HG03175 (cell line): Measurements from ENCODE around the gene C10orf90.
"Not testable (repeated sequence)": the region's sequence is repeated elsewhere in the genome, so short reads cannot be mapped to it uniquely, and the experiment has no call there.

Source experiments
- ATAC-seq: cut with Tn5 transposase; IDR thresholded peaks from one replicate; pipeline ENCODE4 v1.9.1; 2021; ENCODE audit warnings: mild to moderate bottlenecking, moderate library complexity; ENCODE audit not compliant: unreplicated experiment

Gene C10orf90

GRCh38 chr10:126402721-126403695 lies 267.5 kb downstream of the C10orf90 start:
- no peak for ATAC-seq

DNA sequence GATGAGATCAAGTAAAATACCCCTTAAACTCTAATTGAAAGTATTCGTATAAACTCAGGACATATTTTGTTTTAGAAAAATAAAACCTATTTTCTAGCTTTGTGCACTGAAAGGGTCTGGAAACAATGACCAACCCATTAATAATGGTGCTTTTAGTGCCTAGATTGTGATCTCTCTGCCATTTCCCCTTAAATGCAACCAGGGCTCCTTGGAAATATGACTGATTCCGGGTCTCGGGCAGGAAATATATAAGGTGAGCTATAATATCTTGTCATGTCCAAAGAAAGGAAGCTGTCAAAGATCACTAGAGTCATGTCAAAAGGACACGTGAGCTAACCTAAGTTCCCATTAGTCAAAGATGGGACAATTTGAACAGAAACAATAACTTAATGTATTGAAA lies 269.9 kb downstream of the C10orf90 start:
- no peak for ATAC-seq

GRCh38 chr10:126398924-126399323 lies 271.6 kb downstream of the C10orf90 start:
- no peak for ATAC-seq

- no peak for ATAC-seq
Observed at GRCh38 chr10:126398383-126398743, 272.1 kb downstream of the C10orf90 start.

DNA sequence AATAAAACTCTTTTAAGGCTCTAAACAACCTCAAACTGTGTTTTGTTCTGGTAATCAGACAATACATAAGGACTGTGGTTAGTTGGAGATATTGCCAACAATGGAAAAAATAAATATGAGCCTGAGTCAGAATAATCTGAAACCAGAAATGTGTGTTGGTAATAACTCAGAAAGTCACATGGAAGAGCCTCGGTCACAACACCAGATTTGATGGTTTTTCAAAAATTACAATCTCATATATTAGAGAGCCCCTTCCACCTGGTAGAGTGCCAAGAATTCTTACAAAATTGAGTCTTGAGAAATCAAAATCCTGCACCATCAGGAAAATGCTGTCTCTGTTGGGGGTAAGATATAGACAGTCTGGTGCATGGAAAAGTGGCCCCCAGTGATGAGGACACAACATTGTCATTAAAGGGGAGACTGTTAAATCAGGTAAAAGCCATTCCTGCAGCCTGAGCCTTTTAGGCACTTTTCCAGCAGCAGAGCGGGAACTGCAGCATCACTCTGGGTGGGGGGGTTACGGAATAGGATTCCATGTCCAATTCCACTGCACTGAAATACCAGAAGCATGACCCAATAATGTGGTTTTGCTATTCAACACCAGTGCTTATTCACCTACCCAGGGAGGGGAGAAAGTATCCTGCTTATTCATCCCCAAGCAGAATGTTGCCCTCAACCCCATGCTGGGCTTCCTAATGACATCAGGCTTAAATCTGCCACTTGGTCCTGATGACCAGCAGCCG lies 272.7 kb downstream of the C10orf90 start:
- ATAC-seq, result no peak

GRCh38 chr10:126397156-126397555 lies 273.3 kb downstream of the C10orf90 start:
- ATAC-seq, result no peak

- no peak for ATAC-seq
Observed at GRCh38 chr10:126394948-126395347, 275.5 kb downstream of the C10orf90 start.

GRCh38 chr10:126393076-126393475 lies 277.4 kb downstream of the C10orf90 start:
- ATAC-seq, result no peak

DNA sequence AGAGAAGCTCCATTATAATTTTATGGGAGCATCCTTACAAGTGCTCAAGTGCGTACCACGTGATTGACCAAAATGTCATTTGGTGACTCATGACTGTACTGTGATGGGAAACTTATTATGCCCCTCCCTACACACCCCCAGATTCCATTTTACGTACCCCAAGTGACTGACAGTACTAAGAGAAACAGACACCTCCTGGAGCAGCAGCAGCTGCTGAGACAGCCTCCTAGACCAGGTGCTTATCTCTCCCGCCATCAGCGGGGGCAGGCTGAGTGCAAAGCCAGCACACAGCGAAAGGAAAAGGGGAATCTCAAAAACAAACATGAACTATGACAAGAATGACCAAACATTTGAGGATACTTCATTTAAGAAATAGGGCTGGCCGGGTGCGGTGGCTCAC lies 278.0 kb downstream of the C10orf90 start:
- no peak for ATAC-seq

- no peak for ATAC-seq
Observed at GRCh38 chr10:126392068-126392467, 278.4 kb downstream of the C10orf90 start.

DNA sequence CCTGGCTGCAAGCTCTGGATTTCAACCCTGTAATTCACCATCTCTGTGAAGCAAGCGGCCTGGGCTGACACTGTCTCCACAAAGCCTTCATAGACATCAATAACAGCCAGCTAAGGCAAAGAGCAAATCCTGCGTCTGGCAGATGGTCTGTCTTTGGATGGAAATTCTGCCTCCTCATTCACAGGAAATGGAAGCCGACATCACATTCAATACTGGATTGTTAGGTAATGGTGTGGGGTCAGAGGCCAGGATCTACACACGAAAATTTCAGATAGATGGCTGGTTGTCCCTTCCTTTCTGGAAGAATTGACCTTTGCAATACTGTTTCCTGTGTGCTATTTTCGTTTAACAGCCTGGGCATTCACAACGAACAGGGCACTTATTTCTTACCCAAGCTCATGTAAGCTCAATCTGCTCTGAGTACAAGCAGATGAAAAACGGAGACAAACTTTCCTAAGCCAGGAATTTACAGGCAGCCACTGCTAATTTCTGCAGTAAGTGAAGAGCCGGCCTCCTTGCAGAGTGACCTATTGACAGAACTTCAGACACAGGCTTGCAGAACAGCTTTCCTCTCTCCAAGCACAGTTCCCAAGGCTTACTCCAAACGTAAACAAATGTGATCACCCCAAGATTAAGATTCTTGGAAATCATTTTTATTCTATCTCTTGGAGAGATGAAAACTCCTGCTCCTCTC lies 279.2 kb downstream of the C10orf90 start:
- no peak for ATAC-seq

DNA sequence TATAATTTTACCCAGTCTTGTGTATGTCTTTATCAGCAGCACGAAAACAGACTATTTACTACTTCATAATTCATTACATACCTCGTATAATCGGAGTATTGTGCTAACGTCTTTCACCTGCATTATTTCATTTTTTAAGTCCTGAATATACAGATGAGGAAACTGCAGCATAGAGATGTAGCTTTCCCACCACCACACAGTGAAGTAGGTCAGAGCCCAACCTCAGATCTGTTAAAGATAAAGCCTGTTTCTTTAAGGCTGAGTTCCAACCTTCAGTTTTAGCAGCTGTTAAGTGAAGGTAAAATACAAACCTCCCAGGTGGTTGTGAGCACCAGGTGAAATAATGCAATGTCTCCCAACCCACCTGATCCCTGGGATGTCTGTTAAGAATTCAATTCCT lies 280.2 kb downstream of the C10orf90 start:
- no peak for ATAC-seq

DNA sequence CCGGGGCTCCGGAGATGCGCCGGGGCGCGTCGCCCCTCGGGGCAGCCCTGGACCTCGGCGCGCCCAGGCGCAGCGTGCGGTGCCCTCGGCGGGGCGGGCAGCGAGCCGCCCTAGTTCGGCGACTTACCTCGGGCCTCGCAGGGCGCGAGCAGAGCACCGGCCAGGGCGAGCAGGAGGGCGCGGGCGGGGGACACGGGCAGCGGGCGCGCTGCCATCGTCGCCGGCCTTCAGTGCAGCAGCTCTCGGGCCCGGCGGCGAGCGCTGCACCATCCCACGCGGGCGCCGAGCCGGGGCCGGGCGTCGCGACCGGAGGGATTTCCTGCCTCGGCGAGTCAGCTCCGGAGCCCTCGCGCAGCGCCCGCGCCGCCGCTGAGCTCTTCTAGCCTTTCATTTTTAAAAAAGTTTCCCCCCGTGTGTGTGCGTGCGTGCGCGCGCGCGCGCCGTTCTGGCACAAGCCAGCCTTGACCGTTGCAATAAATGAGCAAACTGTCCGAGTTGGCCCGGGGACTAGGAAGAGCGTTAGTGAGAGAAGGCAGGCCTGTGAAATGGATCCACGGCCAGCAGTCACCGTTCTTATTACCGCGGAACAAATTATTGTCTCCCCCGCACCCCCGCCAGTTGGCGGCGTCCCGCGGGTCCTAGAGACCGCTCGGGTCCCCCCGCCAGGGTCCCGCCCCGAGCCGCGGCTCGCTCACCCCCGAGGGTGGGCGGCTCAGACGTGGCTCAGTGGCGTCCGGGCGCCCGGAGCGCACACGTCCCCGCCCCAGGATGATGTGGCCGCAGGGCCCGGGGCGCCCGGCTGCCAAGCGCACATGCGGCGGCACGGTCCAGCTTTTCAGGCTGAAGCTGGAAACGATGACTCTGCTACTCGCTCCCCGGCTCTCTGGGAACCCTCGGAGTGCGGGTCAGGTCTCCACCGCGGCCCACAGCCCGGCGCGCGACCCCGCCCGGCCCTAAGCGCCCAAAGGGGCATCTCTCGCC lies 282.3 kb downstream of the C10orf90 start, which contains the start of gene ADAM12:
ADAM12 (minus strand) TSS at position 547 of the 981 bp plus-strand sequence; CDS start at position 215, 332 bp downstream.
- no peak for ATAC-seq

DNA sequence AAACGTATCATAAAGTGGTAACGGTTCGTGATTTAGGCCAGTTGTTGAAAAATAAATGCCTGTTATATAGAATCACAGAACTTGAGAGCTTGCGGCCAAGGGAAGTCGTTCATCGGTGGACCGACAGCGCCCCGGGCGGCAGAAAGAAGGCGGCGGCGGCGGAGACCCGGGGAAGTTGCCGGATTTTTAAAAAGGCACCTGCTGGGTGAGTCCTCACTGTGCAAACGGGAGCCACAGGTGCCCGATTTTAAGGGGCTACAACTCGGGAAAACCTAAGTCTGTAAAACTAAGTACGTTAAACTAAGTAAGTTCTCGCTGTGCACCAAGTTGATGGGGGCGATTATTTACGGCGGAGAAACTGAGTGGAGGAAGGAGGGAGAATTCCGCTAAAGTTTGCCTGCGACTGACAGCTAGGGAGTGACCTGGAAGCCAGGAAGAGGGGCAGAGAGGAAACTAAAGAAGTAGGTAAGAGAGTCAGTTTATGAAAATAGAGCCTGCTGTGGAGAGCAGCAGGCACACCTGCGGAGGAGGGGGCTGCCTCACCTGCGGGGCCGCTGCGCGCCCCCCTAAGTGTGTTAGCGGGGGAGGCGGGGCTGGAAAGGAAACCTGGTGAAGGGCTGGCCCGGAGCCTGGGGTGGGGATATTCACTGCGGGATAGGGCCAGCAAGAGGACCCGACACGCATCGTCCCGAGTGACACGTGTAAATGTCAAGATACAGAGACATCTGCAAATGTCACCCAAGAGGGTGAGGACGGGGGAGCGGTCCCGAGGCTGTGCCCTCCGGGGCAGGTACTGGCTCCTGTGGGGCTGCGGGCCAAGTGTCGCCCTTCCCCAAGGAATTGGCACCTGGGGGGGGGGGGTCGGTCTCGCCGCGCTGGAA lies 283.2 kb downstream of the C10orf90 start:
- ATAC-seq, result no peak

GRCh38 chr10:126384269-126384873 lies 286.1 kb downstream of the C10orf90 start:
- no peak for ATAC-seq

DNA sequence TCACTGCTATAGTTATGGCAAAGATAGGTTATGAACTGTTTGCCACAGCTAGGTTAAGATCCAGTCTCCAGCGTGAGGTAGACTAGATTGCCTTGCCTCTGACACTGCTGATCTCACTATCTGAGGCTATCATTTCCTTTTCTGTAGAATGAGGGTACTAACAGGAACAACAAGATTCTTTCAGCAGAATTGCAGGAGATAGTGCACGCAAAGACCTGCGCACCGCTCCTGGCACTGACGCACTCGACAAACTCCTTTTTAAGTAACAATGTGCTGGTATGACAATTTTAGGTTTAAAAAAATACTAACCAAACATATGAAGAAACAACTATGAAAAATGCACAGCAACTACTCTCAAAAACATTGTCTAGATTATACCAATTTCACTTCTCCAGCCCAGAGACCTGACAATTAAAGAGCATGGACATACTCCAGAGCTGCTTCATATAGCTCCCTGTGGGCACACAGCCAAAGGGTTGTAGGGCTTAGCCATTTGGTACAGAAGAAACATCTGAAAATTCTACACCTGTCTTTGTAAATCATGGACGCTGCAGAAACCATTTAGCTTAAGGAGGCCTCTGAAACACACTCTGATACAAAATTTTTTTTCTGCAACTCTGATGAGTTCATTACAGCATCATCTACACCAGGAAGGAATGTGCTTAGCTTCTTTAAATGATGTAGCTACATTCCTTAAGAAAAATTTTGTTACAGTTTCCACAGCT lies 290.0 kb downstream of the C10orf90 start:
- ATAC-seq, result no peak

DNA sequence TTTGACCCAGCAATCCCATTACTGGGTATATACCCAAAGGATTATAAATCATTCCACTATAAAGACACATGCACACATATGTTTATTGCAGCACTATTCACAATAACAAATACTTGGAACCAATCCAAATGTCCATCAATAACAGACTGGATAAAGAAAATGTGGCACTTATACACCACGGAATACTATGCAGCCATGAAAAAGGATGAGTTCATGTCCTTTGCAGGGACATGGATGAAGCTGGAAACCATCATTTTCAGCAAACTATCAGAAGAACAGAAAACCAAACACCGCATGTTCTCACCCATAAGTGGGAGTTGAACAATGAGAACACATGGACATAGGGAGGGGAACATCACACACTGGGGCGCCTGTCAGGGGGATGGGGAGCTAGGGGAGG lies 291.3 kb downstream of the C10orf90 start:
- ATAC-seq, result not testable (repeated sequence)

DNA sequence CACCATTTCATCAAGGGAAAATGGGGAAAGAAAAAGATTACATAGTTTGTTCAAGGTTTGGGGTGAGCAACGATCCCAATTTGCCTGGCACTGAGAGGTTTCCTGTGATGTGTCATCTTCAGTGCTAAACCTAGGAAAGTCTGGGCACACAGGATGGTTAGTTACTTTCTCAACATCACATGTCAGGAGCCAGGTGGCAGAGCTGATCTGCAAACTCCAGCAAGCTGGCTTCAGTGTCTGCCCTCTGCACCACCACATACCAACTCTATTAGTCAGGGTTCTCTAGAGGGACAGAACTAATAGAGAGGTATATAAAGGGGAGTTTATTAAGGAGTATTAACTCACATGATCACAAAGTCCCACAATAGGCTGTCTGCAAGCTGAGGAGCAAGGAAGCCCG lies 293.5 kb downstream of the C10orf90 start:
- no peak for ATAC-seq
